Caco-2 (cell line): ENCODE data around the gene YARS1. TPM values are rescaled to one million over a fixed set of nuclear protein-coding genes. Genes with fewer than 3 reads are reported as not detected.

ENCODE experiments used
- BruUV-seq: library from RNA; stranded (reverse); fragments of 400-500 nt; replicated peaks from 2 replicates; lab custom pipeline; 2021; lab: Mats Ljungman, UMichigan
- CTCF ChIA-PET: fragments of 300-600 bp; sonication (Branson Sonifier 250); formaldehyde crosslinking; loops from one replicate; lab custom pipeline; 2022; ENCODE audit warnings: antibody characterized with exemption; lab: Charles Lee
- POLR2A ChIA-PET: fragments of 300-600 bp; sonication (Branson Sonifier 250); formaldehyde crosslinking; loops from one replicate; lab custom pipeline; 2022; ENCODE audit warnings: antibody characterized with exemption; lab: Charles Lee
- DNase-seq, 2 experiments: peaks; one replicate each; pipeline versions ENCODE4 v3.0.0 to v3.0.0-alpha.2; 2020 to 2022
- H3K27me3 ChIP-seq: replicated peaks from 2 replicates; pipeline ENCODE4 v1.6.0; 2011; ENCODE audit warnings: low read length; ENCODE audit not compliant: control insufficient read depth, insufficient read depth
- H3K36me3 ChIP-seq: 2 replicates; pipeline ENCODE4 v1.5.1; 2011; ENCODE audit warnings: low read length; ENCODE audit not compliant: control insufficient read depth, insufficient read depth
- H3K4me1 ChIP-seq: fragments of 250-450 bp; sonication (Bioruptor Pico); 2 replicates; pipeline ENCODE4 v1.5.1; 2020; ENCODE audit warnings: mild to moderate bottlenecking
- H3K4me3 ChIP-seq: 2 replicates; pipeline ENCODE4 v1.5.1; 2011; ENCODE audit warnings: low read depth, mild to moderate bottlenecking, control low read depth, low read length
- H3K9me3 ChIP-seq: fragments of 250-450 bp; sonication (Bioruptor Pico); 2 replicates; pipeline ENCODE4 v1.5.1; 2020; ENCODE audit warnings: mild to moderate bottlenecking, moderate library complexity
- H3K27ac Mint-ChIP-seq: one replicate; pipeline ENCODE4 v1.8.0; 2022; ENCODE audit warnings: mixed read lengths; ENCODE audit not compliant: unreplicated experiment
- H3K27me3 Mint-ChIP-seq: one replicate; pipeline ENCODE4 v1.8.0; 2022; ENCODE audit warnings: mixed read lengths; ENCODE audit not compliant: insufficient read depth, unreplicated experiment
- H3K36me3 Mint-ChIP-seq: one replicate; pipeline ENCODE4 v1.8.0; 2022; ENCODE audit warnings: mild to moderate bottlenecking, mixed read lengths; ENCODE audit not compliant: insufficient read depth, unreplicated experiment
- H3K4me1 Mint-ChIP-seq: one replicate; pipeline ENCODE4 v1.8.0; 2022; ENCODE audit warnings: low read depth, mixed read lengths; ENCODE audit not compliant: unreplicated experiment
- H3K4me3 Mint-ChIP-seq: one replicate; pipeline ENCODE4 v1.8.0; 2022; ENCODE audit warnings: mild to moderate bottlenecking, moderate library complexity, mixed read lengths; ENCODE audit not compliant: unreplicated experiment
- H3K9me3 Mint-ChIP-seq: one replicate; pipeline ENCODE4 v1.8.0; 2022; ENCODE audit warnings: mixed read lengths; ENCODE audit not compliant: unreplicated experiment
- CTCF ChIP-seq, 2 experiments: fragments of 200-600 bp in 1 of 2; IDR thresholded peaks; 1 replicate in 1 of 2; 2 replicates in 1 of 2; pipeline versions ENCODE4 v1.5.1 to v1.8.0; 2011 to 2022; ENCODE audit warnings: antibody characterized with exemption in 1 of 2, control low read depth in 1 of 2, inconsistent platforms in 1 of 2, low read depth in 1 of 2, low read length in 1 of 2, mild to moderate bottlenecking in 1 of 2, moderate library complexity in 1 of 2; ENCODE audit not compliant: insufficient read depth in 1 of 2, severe bottlenecking in 1 of 2, unreplicated experiment in 1 of 2
- intact Hi-C: fragments of 100-400 bp; cut with micrococcal nuclease; formaldehyde crosslinking; loops from one replicate; pipeline ENCODE4 v1.10.0; 2022; ENCODE audit not compliant: unreplicated experiment
- total RNA-seq: library from RNA; stranded (reverse); gene quantifications from 2 replicates; pipeline ENCODE4 v1.2.3, GENCODE V29; 2022

Gene YARS1
- total RNA-seq, 1 experiment from 2014 or later, result 184 TPM

- CTCF ChIA-PET, result no interaction called here
- no peak for DNase-seq
- TF ChIP-seq CTCF (IDR thresholded peaks at IDR 0.05; ENCODE audit: insufficient read depth in 1 of 2, low read depth in 1 of 2, low read length in 1 of 2, severe bottlenecking in 1 of 2, unreplicated experiment in 1 of 2), result no peak
- peaks cover 87% of the 10 kb centered on the region for H3K36me3 Mint-ChIP-seq
- Histone ChIP-seq H3K4me1 (no peaks in the 10 kb centered on the region), H3K4me3 (no peak overlapping the region), H3K36me3 (no peaks in the 10 kb centered on the region; the same call in 1 of the 2 replicates), H3K27me3 (no peaks in the 10 kb centered on the region), H3K9me3 (no peaks in the 10 kb centered on the region)
- no TSS peak for BruUV-seq
- intact Hi-C loops, result no loop called here
- POLR2A ChIA-PET, result no interaction called here
- no peak overlapping the region for H3K27ac Mint-ChIP-seq
- no peaks in the 10 kb centered on the region for H3K4me1 Mint-ChIP-seq
- H3K27me3 Mint-ChIP-seq, result no peaks in the 10 kb centered on the region
- no peaks in the 10 kb centered on the region for H3K9me3 Mint-ChIP-seq
- no peak overlapping the region for H3K4me3 Mint-ChIP-seq
Observed at GRCh38 chr1:32786856-32787255, 30.3 kb downstream of the YARS1 start.

- Histone ChIP-seq H3K27me3 (no peaks in the 10 kb centered on the region), H3K4me3 (no peak overlapping the region), H3K9me3 (no peaks in the 10 kb centered on the region), H3K36me3 (no peaks in the 10 kb centered on the region; the same call in 1 of the 2 replicates), H3K4me1 (no peaks in the 10 kb centered on the region)
- no peak for TF ChIP-seq CTCF (IDR thresholded peaks at IDR 0.05; ENCODE audit: insufficient read depth in 1 of 2, low read depth in 1 of 2, low read length in 1 of 2, severe bottlenecking in 1 of 2, unreplicated experiment in 1 of 2)
- Mint-ChIP-seq H3K9me3 (no peaks in the 10 kb centered on the region), H3K36me3 (peaks cover 88% of the 10 kb centered on the region), H3K27ac (no peak overlapping the region), H3K27me3 (no peaks in the 10 kb centered on the region), H3K4me3 (no peak overlapping the region), H3K4me1 (no peaks in the 10 kb centered on the region)
- no peak for DNase-seq
- BruUV-seq, result no TSS peak
- POLR2A ChIA-PET, result no interaction called here
- intact Hi-C loops, result no loop called here
- CTCF ChIA-PET, result no interaction called here
Observed at GRCh38 chr1:32784817-32785216, 32.3 kb downstream of the YARS1 start.

DNA sequence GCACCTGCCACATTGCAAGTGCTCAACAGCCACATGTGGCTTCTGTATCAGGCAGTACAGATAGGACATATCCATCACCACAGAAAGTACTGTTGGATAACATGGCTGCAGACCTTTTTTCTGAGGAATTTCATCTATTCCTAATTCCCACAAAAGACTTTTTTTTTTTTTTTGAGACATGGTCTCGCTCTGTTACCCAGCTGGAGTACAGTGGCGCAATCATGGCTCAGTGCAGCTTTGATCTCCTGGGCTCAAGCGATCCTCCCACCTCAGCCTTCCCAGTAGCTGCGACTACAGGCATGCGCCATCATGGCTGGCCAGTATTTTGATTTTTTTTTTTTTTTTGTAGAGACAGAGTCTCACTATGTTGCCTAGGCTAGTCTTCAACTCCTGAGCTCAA is 33.3 kb downstream of the YARS1 start:
- H3K4me1 Mint-ChIP-seq, result no peaks in the 10 kb centered on the region
- TF ChIP-seq CTCF (IDR thresholded peaks at IDR 0.05; ENCODE audit: insufficient read depth in 1 of 2, low read depth in 1 of 2, low read length in 1 of 2, severe bottlenecking in 1 of 2, unreplicated experiment in 1 of 2), result no peak
- H3K27me3 Mint-ChIP-seq, result no peaks in the 10 kb centered on the region
- no peaks in the 10 kb centered on the region for H3K4me1 ChIP-seq
- peaks cover 88% of the 10 kb centered on the region for H3K36me3 Mint-ChIP-seq
- no peaks in the 10 kb centered on the region for H3K9me3 Mint-ChIP-seq
- H3K27me3 ChIP-seq, result no peaks in the 10 kb centered on the region
- H3K4me3 Mint-ChIP-seq, result no peak overlapping the region
- DNase-seq, result no peak
- H3K9me3 ChIP-seq, result no peaks in the 10 kb centered on the region
- no peak overlapping the region for H3K27ac Mint-ChIP-seq
- BruUV-seq, result no TSS peak
- H3K4me3 ChIP-seq, result no peak overlapping the region
- ChIA-PET POLR2A (interaction anchor here (0.6 kb wide), 1 partner anchor 1849 kb away, joined by 3 read pairs; no protein-coding TSS in a partner anchor), CTCF (no interaction called here)
- no peaks in the 10 kb centered on the region; the same call in 1 of the 2 replicates for H3K36me3 ChIP-seq
- intact Hi-C loops, result no loop called here
